ENCODE results near the gene ANKFN1. TPM values are rescaled to one million over a fixed set of nuclear protein-coding genes. Genes with fewer than 3 reads are reported as not detected.
"Not testable (repeated sequence)": the region's sequence is repeated elsewhere in the genome, so short reads cannot be mapped to it uniquely, and the experiment has no call there.

ANKFN1 gene
- total RNA-seq, 1 donor from 2014 or later: not detected

- intact Hi-C loops (cut with micrococcal nuclease): no loop called here
These were observed 171.4 kb downstream of the ANKFN1 start for GRCh38 chr17:56324676-56325075.

GRCh38 chr17:56325313-56326000, 172.2 kb downstream of the ANKFN1 start:
- intact Hi-C loops (cut with micrococcal nuclease): no loop called here

GRCh38 chr17:56326001-56326359, 172.7 kb downstream of the ANKFN1 start:
- intact Hi-C loops (cut with micrococcal nuclease): no loop called here

GRCh38 chr17:56347639-56348038, 194.4 kb downstream of the ANKFN1 start:
- intact Hi-C loops (cut with micrococcal nuclease): no loop called here

GRCh38 chr17:56350592-56350991, 197.3 kb downstream of the ANKFN1 start:
- intact Hi-C loops (cut with micrococcal nuclease): no loop called here

- intact Hi-C loops (cut with micrococcal nuclease): no loop called here
These were observed 198.4 kb downstream of the ANKFN1 start for GRCh38 chr17:56351675-56352074.

GRCh38 chr17:56358651-56359050, 205.4 kb downstream of the ANKFN1 start:
- intact Hi-C loops (cut with micrococcal nuclease): no loop called here

- intact Hi-C loops (cut with micrococcal nuclease): no loop called here
These were observed 206.2 kb downstream of the ANKFN1 start for GRCh38 chr17:56359518-56359917.

- intact Hi-C loops (cut with micrococcal nuclease): no loop called here
These were observed 214.1 kb downstream of the ANKFN1 start for GRCh38 chr17:56367366-56367765.

GRCh38 chr17:56373981-56374833, 220.9 kb downstream of the ANKFN1 start:
- intact Hi-C loops (cut with micrococcal nuclease): no loop called here

- intact Hi-C loops (cut with micrococcal nuclease): no loop called here
These were observed 236.1 kb downstream of the ANKFN1 start for GRCh38 chr17:56389356-56389755.

GRCh38 chr17:56392321-56392720, 239.0 kb downstream of the ANKFN1 start:
- intact Hi-C loops (cut with micrococcal nuclease): no loop called here

- intact Hi-C loops (cut with micrococcal nuclease): no loop called here
These were observed 239.9 kb downstream of the ANKFN1 start for GRCh38 chr17:56393156-56393555.

GRCh38 chr17:56395787-56396186, 242.5 kb downstream of the ANKFN1 start:
- intact Hi-C loops (cut with micrococcal nuclease): no loop called here

GRCh38 chr17:56407086-56407485, 253.8 kb downstream of the ANKFN1 start:
- intact Hi-C loops (cut with micrococcal nuclease): no loop called here

GRCh38 chr17:56412356-56412755, 259.1 kb downstream of the ANKFN1 start:
- intact Hi-C loops (cut with micrococcal nuclease): not testable (repeated sequence)

- intact Hi-C loops (cut with micrococcal nuclease): no loop called here
These were observed 263.5 kb downstream of the ANKFN1 start for GRCh38 chr17:56416682-56417351.

- intact Hi-C loops (cut with micrococcal nuclease): no loop called here
These were observed 270.7 kb downstream of the ANKFN1 start for GRCh38 chr17:56424005-56424404.

- intact Hi-C loops (cut with micrococcal nuclease): no loop called here
These were observed 271.3 kb downstream of the ANKFN1 start for GRCh38 chr17:56424543-56425044.

GRCh38 chr17:56425483-56425882, 272.2 kb downstream of the ANKFN1 start:
- intact Hi-C loops (cut with micrococcal nuclease): no loop called here

- intact Hi-C loops (cut with micrococcal nuclease): no loop called here
These were observed 273.6 kb downstream of the ANKFN1 start for GRCh38 chr17:56426901-56427300.

GRCh38 chr17:56431736-56432135, 278.5 kb downstream of the ANKFN1 start:
- intact Hi-C loops (cut with micrococcal nuclease): no loop called here

All from T-helper 2 cell treated with Interferon-gamma antibody and Interleukin-4, amounts not matched to agents 100 ng/mL and 5 ng/mL, for 36 hours (primary cell).